ENCODE results near the gene SEZ6L. TPM values are rescaled to one million over a fixed set of nuclear protein-coding genes. Genes with fewer than 3 reads are reported as not detected.
A peak's percentile ranks its signal among the peaks of the same experiment; 100 is the strongest.

SEZ6L gene
- total and polyA plus RNA-seq, 10 donors = 0.02 to 0.72 (median 0.30) TPM; not detected in 2

- TF ChIP-seq CTCF (IDR thresholded peaks at IDR 0.05 in 8 of 11, conservative IDR thresholded peaks at IDR 0.05 in 3 of 11) (no peak), POLR2A (IDR thresholded peaks at IDR 0.05) (no peak), POLR2AphosphoS5 (IDR thresholded peaks at IDR 0.05) (no peak)
- peaks cover 0 to 100% (median 52%) of the 10 kb centered on the region in 7 donors for H3K27me3 ChIP-seq (replicated peaks in 1 of 7)
- intact Hi-C loops (cut with DNase I; ENCODE audit: low total_unique reads) = no loop called here
Measured at GRCh38 chr22:26168330-26168851, 871 bp upstream of the SEZ6L start.

DNA sequence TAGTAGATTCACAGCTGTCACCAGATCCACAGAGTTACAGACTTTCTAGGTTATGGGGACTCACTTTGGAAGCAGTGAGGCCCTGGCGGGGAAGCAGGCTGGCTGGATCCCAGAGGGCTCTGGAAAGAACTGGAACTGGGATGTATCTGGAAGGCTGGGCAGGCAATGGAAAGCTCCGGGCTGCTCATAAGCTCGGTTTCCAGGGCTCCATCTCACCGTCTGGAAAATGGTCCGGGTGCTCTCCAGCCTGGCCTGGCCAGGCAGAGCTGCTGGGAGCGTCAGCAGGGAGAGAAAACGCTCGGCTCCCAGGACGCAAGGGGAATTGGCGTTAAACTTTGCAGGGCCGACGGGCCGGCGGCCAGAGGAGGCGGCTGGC is 335 bp upstream of the SEZ6L start:
- Histone ChIP-seq H3K9me3 (no peaks in the 10 kb centered on the region), H3K27me3 (replicated peaks in 1 of 7) (peaks cover 0 to 100% (median 52%) of the 10 kb centered on the region in 7 donors), H3K4me1 (peaks cover 0 to 29% (median 20%) of the 10 kb centered on the region in 6 donors), H3K36me3 (no peaks in the 10 kb centered on the region), H3K4me3 (peak overlapping the region in 6 of 8 donors; percentile 23 to 65 (median 38)), H3K27ac (no peak overlapping the region)
- TF ChIP-seq POLR2A (IDR thresholded peaks at IDR 0.05) (no peak), POLR2AphosphoS5 (IDR thresholded peaks at IDR 0.05) (no peak), CTCF (IDR thresholded peaks at IDR 0.05 in 8 of 11, conservative IDR thresholded peaks at IDR 0.05 in 3 of 11) (no peak)
- WGBS, 5 donors = 4 to 10% (median 7%) methylated on average over 10 to 15 of the region's 15 CpGs
- DNase-seq = no peak
- intact Hi-C loops (cut with DNase I; ENCODE audit: low total_unique reads) = no loop called here

More at GRCh38 chr22:26168330-26168851, 871 bp upstream of the SEZ6L start:
- Histone ChIP-seq H3K9me3 (no peaks in the 10 kb centered on the region), H3K36me3 (no peaks in the 10 kb centered on the region), H3K27ac (no peak overlapping the region), H3K4me1 (peaks cover 0 to 29% (median 20%) of the 10 kb centered on the region in 6 donors), H3K4me3 (peak overlapping the region in 1 of 8 donors; percentile 65)
- 37 to 46% (median 41%) methylated on average over 9 of the region's 9 CpGs for WGBS, 5 donors
- no peak for DNase-seq

DNA sequence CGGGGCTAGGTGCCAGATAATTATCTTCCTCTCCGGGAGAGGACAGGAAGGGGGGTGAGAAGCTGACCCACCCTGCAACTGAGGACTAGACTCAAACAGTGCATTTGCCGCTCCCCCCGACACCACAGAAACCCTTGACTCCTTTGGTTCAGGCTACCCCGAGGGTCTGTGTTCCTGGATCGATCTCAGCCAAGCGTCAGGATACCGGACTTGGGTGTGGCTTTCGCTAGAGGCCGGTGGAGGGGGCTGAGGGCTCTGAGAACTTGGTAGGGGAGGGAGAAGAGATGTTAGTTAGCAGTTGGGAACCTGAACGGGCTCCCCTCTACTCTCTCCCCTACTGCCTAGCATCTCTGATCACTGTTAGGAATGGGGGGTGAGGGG is 840 bp downstream of the SEZ6L start:
- 2 to 5% (median 3%) methylated on average over 8 to 11 of the region's 11 CpGs for WGBS, 5 donors

More for the DNA sequence above, 840 bp downstream of the SEZ6L start:
- intact Hi-C loops (cut with DNase I; ENCODE audit: low total_unique reads) = no loop called here
- Histone ChIP-seq H3K9me3 (no peaks in the 10 kb centered on the region), H3K27ac (no peak overlapping the region), H3K27me3 (replicated peaks in 1 of 7) (peaks cover 0 to 100% (median 52%) of the 10 kb centered on the region in 7 donors), H3K4me3 (peak overlapping the region in 6 of 8 donors; percentile 23 to 65 (median 38)), H3K36me3 (no peaks in the 10 kb centered on the region), H3K4me1 (peaks cover 0 to 29% (median 20%) of the 10 kb centered on the region in 6 donors)
- no peak for DNase-seq
- TF ChIP-seq POLR2A (IDR thresholded peaks at IDR 0.05) (no peak), CTCF (IDR thresholded peaks at IDR 0.05 in 8 of 11, conservative IDR thresholded peaks at IDR 0.05 in 3 of 11) (no peak)

Measured in spleen (tissue), 11 donors.